Naive B cell (primary cell): ENCODE measurements around the gene RNF181. TPM values are rescaled to one million over a fixed set of nuclear protein-coding genes. Genes with fewer than 3 reads are reported as not detected.
A peak's percentile ranks its signal among the peaks of the same experiment; 100 is the strongest.
"Not testable (repeated sequence)": the region's sequence is repeated elsewhere in the genome, so short reads cannot be mapped to it uniquely, and the experiment has no call there.

Source experiments
- ATAC-seq, 2 donors: fragments of 150-1000 bp; cut with Tn5 transposase; 2 replicates each; pipeline ENCODE4 v1.10.0; 2021; ENCODE audit warnings: low read depth in 2 of 2, mild to moderate bottlenecking in 2 of 2, moderate library complexity in 2 of 2
- DNase-seq: peaks from one replicate; pipeline ENCODE4 v3.0.0; 2022
- H3K27ac Mint-ChIP-seq, 6 donors: one replicate each; pipeline ENCODE4 v1.8.0; 2020 to 2022; ENCODE audit warnings: mild to moderate bottlenecking in 6 of 6, mixed read lengths in 6 of 6, moderate library complexity in 5 of 6, inconsistent platforms in 2 of 6
- H3K27me3 Mint-ChIP-seq, 3 donors: one replicate each; pipeline ENCODE4 v1.8.0; 2021 to 2022; ENCODE audit warnings: mixed read lengths in 3 of 3, mild to moderate bottlenecking in 1 of 3
- H3K36me3 Mint-ChIP-seq, 2 donors: one replicate each; pipeline ENCODE4 v1.8.0; 2020 to 2022; ENCODE audit warnings: mixed read lengths in 2 of 2, inconsistent platforms in 1 of 2, mild to moderate bottlenecking in 1 of 2
- H3K4me1 Mint-ChIP-seq, 3 donors: one replicate each; pipeline ENCODE4 v1.8.0; 2020 to 2022; ENCODE audit warnings: mixed read lengths in 3 of 3, inconsistent platforms in 1 of 3, mild to moderate bottlenecking in 1 of 3, moderate library complexity in 1 of 3
- H3K4me3 Mint-ChIP-seq, 8 donors: one replicate each; pipeline ENCODE4 v1.8.0; 2020 to 2022; ENCODE audit warnings: mild to moderate bottlenecking in 8 of 8, mixed read lengths in 8 of 8, moderate library complexity in 8 of 8, inconsistent platforms in 2 of 8
- H3K9me3 Mint-ChIP-seq, 7 donors: one replicate each; pipeline ENCODE4 v1.8.0; 2020 to 2022; ENCODE audit warnings: mixed read lengths in 7 of 7, mild to moderate bottlenecking in 5 of 7, inconsistent platforms in 2 of 7, moderate library complexity in 1 of 7
- polyA plus RNA-seq, 6 donors: library from polyadenylated mRNA; unstranded; fragments of 300-500 nt; fragmentation: Illumina TruSeq; gene quantifications; one replicate each; pipeline ENCODE4 v1.2.3, GENCODE V29; 2021; ENCODE audit warnings: low read depth in 6 of 6

The RNF181 gene
- polyA plus RNA-seq, 6 donors from 2014 or later: 152 to 207 (median 187) TPM

- ATAC-seq (no peak), DNase-seq (no peak)
- Mint-ChIP-seq H3K9me3 (no peaks in the 10 kb centered on the region), H3K27ac (peak overlapping the region in 1 of 6 donors; percentile 34), H3K27me3 (no peaks in the 10 kb centered on the region), H3K4me3 (peak overlapping the region in 2 of 8 donors; percentile 16 to 62), H3K36me3 (peaks cover 5 to 8% of the 10 kb centered on the region in 2 donors), H3K4me1 (peaks cover 12 to 31% (median 31%) of the 10 kb centered on the region in 3 donors)
Observed at GRCh38 chr2:85558160-85558559, 37.4 kb upstream of the RNF181 start.

GRCh38 chr2:85560403-85560726 lies 35.2 kb upstream of the RNF181 start:
- not testable (repeated sequence) for H3K36me3 Mint-ChIP-seq, ATAC-seq, DNase-seq, H3K9me3 Mint-ChIP-seq, H3K27me3 Mint-ChIP-seq
- peaks cover 18 to 44% (median 40%) of the 10 kb centered on the region in 3 donors for H3K4me1 Mint-ChIP-seq
- peak overlapping the region; percentile 90 to 99 (median 98) for H3K4me3 Mint-ChIP-seq
- peak overlapping the region in 5 of 6 donors; percentile 59 to 93 (median 81) for H3K27ac Mint-ChIP-seq

DNA sequence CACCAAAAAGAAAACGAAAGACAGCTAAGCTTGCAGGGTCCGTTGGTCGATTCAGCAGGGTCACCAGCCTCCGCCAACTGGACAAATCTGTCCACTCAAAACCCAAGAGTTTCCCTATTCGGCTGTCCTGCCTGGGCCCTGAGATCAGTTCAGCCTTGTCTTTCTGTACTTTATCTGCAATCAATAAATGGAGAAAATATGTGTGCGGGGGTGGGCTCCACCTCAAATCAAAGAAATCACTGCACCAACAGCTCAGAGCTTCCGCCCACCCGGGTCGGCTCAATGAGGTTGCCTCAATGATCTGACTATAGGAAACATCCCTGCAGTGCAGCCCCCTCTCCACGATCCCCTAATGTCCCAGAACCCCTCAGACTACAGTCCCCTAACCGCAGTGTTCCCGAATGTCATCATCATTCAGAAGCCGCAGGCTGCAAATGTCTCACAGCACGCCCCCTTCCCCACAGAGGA lies 34.7 kb upstream of the RNF181 start:
- no peak for ATAC-seq
- Mint-ChIP-seq H3K36me3 (peaks cover 0 to 5% of the 10 kb centered on the region in 2 donors), H3K27ac (peak overlapping the region; percentile 92 to 98 (median 97)), H3K4me3 (peak overlapping the region; percentile 90 to 99 (median 98)), H3K4me1 (peaks cover 18 to 44% (median 40%) of the 10 kb centered on the region in 3 donors), H3K9me3 (no peaks in the 10 kb centered on the region), H3K27me3 (no peaks in the 10 kb centered on the region)
- no peak for DNase-seq

- DNase-seq (peak; percentile 88), ATAC-seq (peak; percentile 90)
- Mint-ChIP-seq H3K36me3 (peaks cover 0 to under 1% of the 10 kb centered on the region in 2 donors), H3K4me3 (peak within 1 kb of the TSS; percentile 90 to 99 (median 98)), H3K27ac (peak within 1 kb of the TSS; percentile 92 to 98 (median 97)), H3K9me3 (no peaks in the 10 kb centered on the region), H3K4me1 (peaks cover 18 to 44% (median 40%) of the 10 kb centered on the region in 3 donors), H3K27me3 (no peaks in the 10 kb centered on the region)
Observed at GRCh38 chr2:85561280-85562212, 34.0 kb upstream of the RNF181 start, which contains the start of gene GGCX. TSS of gene GGCX (minus strand) at chr2:85561493. CDS start at chr2:85561428, 65 bp downstream.

DNA sequence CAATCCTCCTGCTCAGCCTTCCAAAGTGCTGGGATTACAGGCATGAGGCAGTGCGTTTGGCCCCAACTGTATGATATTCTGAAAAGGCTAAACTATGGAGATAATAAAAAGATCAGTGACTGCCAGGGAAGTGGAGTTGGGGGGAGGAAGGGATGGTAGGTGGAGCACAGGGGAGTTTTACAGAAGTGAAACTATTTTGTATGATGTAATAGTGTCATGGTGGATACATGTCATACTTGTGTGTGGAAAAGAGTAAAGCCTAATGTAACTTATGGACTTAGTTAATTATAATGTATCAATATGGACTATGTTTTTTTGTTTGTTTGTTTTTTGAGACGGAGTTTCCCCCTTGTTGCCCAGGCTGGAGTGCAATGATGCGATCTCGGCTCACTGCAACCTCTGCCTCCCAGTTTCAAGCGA lies 31.4 kb upstream of the RNF181 start:
- no peaks in the 10 kb centered on the region for H3K36me3 Mint-ChIP-seq
- no peaks in the 10 kb centered on the region for H3K9me3 Mint-ChIP-seq
- ATAC-seq: peak; percentile 58 to 59
- DNase-seq: peak; percentile 62
- peak overlapping the region; percentile 6 to 85 (median 56) for H3K27ac Mint-ChIP-seq
- H3K4me1 Mint-ChIP-seq: peaks cover 16 to 44% (median 40%) of the 10 kb centered on the region in 3 donors
- H3K4me3 Mint-ChIP-seq: peak overlapping the region in 6 of 8 donors; percentile 2 to 68 (median 30)
- no peaks in the 10 kb centered on the region for H3K27me3 Mint-ChIP-seq

- H3K27me3 Mint-ChIP-seq: peaks cover 0 to 10% (median 8%) of the 10 kb centered on the region in 3 donors
- DNase-seq (no peak), ATAC-seq (no peak)
- no peaks in the 10 kb centered on the region for H3K9me3 Mint-ChIP-seq
- H3K27ac Mint-ChIP-seq: no peak overlapping the region
- H3K4me3 Mint-ChIP-seq: no peak overlapping the region
- no peaks in the 10 kb centered on the region for H3K36me3 Mint-ChIP-seq
- peaks cover 9 to 25% (median 21%) of the 10 kb centered on the region in 3 donors for H3K4me1 Mint-ChIP-seq
Observed at GRCh38 chr2:85566265-85566664, 29.3 kb upstream of the RNF181 start.

GRCh38 chr2:85575739-85576138 lies 19.8 kb upstream of the RNF181 start:
- Mint-ChIP-seq H3K27ac (no peak overlapping the region), H3K9me3 (no peaks in the 10 kb centered on the region), H3K4me1 (peaks cover 29 to 35% (median 34%) of the 10 kb centered on the region in 3 donors), H3K36me3 (no peaks in the 10 kb centered on the region), H3K27me3 (peaks cover 0 to 5% (median under 1%) of the 10 kb centered on the region in 3 donors), H3K4me3 (peak overlapping the region in 2 of 8 donors; percentile 20 to 91)
- ATAC-seq (no peak), DNase-seq (no peak)

GRCh38 chr2:85577063-85577385 lies 18.5 kb upstream of the RNF181 start:
- H3K4me1 Mint-ChIP-seq: peaks cover 29 to 41% (median 40%) of the 10 kb centered on the region in 3 donors
- H3K36me3 Mint-ChIP-seq: peaks cover 6 to 7% of the 10 kb centered on the region in 2 donors
- no peaks in the 10 kb centered on the region for H3K9me3 Mint-ChIP-seq
- peaks cover 0 to 5% (median 0%) of the 10 kb centered on the region in 3 donors for H3K27me3 Mint-ChIP-seq
- peak overlapping the region in 5 of 6 donors; percentile 95 to 98 (median 96) for H3K27ac Mint-ChIP-seq
- no peak for DNase-seq
- H3K4me3 Mint-ChIP-seq: peak overlapping the region; percentile 84 to 98 (median 94)
- no peak for ATAC-seq

- peak; percentile 50 to 61 for ATAC-seq
- peak within 1 kb of the TSS; percentile 84 to 98 (median 94) for H3K4me3 Mint-ChIP-seq
Observed at GRCh38 chr2:85577386-85578242, 17.9 kb upstream of the RNF181 start, which contains the start of gene VAMP8. TSS of gene VAMP8 (plus strand) at chr2:85577586. CDS start at chr2:85577647, 61 bp downstream.

GRCh38 chr2:85578243-85579180 lies 17.0 kb upstream of the RNF181 start:
- Mint-ChIP-seq H3K9me3 (no peaks in the 10 kb centered on the region), H3K27ac (peak overlapping the region; percentile 91 to 98 (median 96)), H3K27me3 (no peaks in the 10 kb centered on the region), H3K4me3 (peak overlapping the region; percentile 84 to 98 (median 94)), H3K36me3 (peaks cover 12 to 13% of the 10 kb centered on the region in 2 donors), H3K4me1 (peaks cover 35 to 51% (median 42%) of the 10 kb centered on the region in 3 donors)
- ATAC-seq: peak; percentile 94
- peak; percentile 70 for DNase-seq

More at GRCh38 chr2:85577386-85578242, 17.9 kb upstream of the RNF181 start, which contains the start of gene VAMP8:
- peaks cover 10 to 12% of the 10 kb centered on the region in 2 donors for H3K36me3 Mint-ChIP-seq
- DNase-seq: peak; percentile 47
- peak within 1 kb of the TSS; percentile 85 to 98 (median 96) for H3K27ac Mint-ChIP-seq
- H3K9me3 Mint-ChIP-seq: no peaks in the 10 kb centered on the region
- peaks cover 33 to 46% (median 40%) of the 10 kb centered on the region in 3 donors for H3K4me1 Mint-ChIP-seq
- peaks cover 0 to 2% (median 0%) of the 10 kb centered on the region in 3 donors for H3K27me3 Mint-ChIP-seq

GRCh38 chr2:85579266-85579935 lies 16.1 kb upstream of the RNF181 start:
- peaks cover 37 to 57% (median 46%) of the 10 kb centered on the region in 3 donors for H3K4me1 Mint-ChIP-seq
- DNase-seq: no peak

More at GRCh38 chr2:85579266-85579935, 16.1 kb upstream of the RNF181 start:
- Mint-ChIP-seq H3K36me3 (peaks cover 12 to 13% of the 10 kb centered on the region in 2 donors), H3K4me3 (peak overlapping the region; percentile 84 to 98 (median 94)), H3K27ac (peak overlapping the region; percentile 60 to 97 (median 88)), H3K9me3 (no peaks in the 10 kb centered on the region), H3K27me3 (no peaks in the 10 kb centered on the region)
- ATAC-seq: no peak
